Loucy (cell line): ENCODE results near the gene SVIP.

Experiments
- H2AFZ ChIP-seq: fragments of 200-600 bp; sonication (generic); 2 replicates; pipeline ENCODE4 v1.6.0; 2016; ENCODE audit warnings: antibody characterized with exemption, mild to moderate bottlenecking, low read length, moderate library complexity
- H3F3A ChIP-seq: fragments of 200-600 bp; 2 replicates; pipeline ENCODE4 v1.6.0; 2016; ENCODE audit warnings: antibody characterized with exemption, low read depth, mild to moderate bottlenecking
- H3K27me3 ChIP-seq: fragments of 200-600 bp; sonication (generic); 2 replicates; pipeline ENCODE4 v1.6.1; 2014; ENCODE audit warnings: low read length, mild to moderate bottlenecking; ENCODE audit not compliant: insufficient read depth, poor library complexity, severe bottlenecking
- H3K36me3 ChIP-seq: fragments of 200-600 bp; sonication (generic); 2 replicates; pipeline ENCODE4 v1.6.1; 2016; ENCODE audit warnings: low read length; ENCODE audit not compliant: insufficient read depth
- H3K4me1 ChIP-seq: fragments of 200-600 bp; sonication (generic); 2 replicates; pipeline ENCODE4 v1.5.1; 2014; ENCODE audit warnings: low read length, mild to moderate bottlenecking; ENCODE audit not compliant: insufficient read depth, poor library complexity, severe bottlenecking
- H3K4me2 ChIP-seq: fragments of 200-600 bp; sonication (generic); 2 replicates; pipeline ENCODE4 v1.6.0; 2014; ENCODE audit warnings: antibody characterized with exemption, low read length, low read depth, mild to moderate bottlenecking; ENCODE audit not compliant: poor library complexity, severe bottlenecking
- H3K4me3 ChIP-seq: fragments of 200-600 bp; sonication (generic); 2 replicates; pipeline ENCODE4 v1.5.1; 2014; ENCODE audit warnings: low read length, mild to moderate bottlenecking, mixed read lengths; ENCODE audit not compliant: poor library complexity, severe bottlenecking
- H3K79me2 ChIP-seq: fragments of 200-600 bp; sonication (generic); 2 replicates; pipeline ENCODE4 v1.6.1; 2014; ENCODE audit warnings: low read length; ENCODE audit not compliant: insufficient read depth
- H3K9ac ChIP-seq: fragments of 200-600 bp; sonication (generic); 2 replicates; pipeline ENCODE4 v1.6.0; 2014; ENCODE audit warnings: mild to moderate bottlenecking, low read depth, low read length, moderate library complexity; ENCODE audit not compliant: poor library complexity, severe bottlenecking
- H3K9me2 ChIP-seq: fragments of 200-600 bp; sonication (generic); replicated peaks from 2 replicates; pipeline ENCODE4 v1.6.1; 2016; ENCODE audit warnings: low read depth, low read length, mixed read lengths
- H3K9me3 ChIP-seq: fragments of 200-600 bp; sonication (generic); 2 replicates; pipeline ENCODE4 v1.6.1; 2014; ENCODE audit warnings: mild to moderate bottlenecking, antibody characterized with exemption, low read length, low read depth; ENCODE audit not compliant: insufficient read depth
- H4K20me1 ChIP-seq: fragments of 200-600 bp; sonication (generic); 2 replicates; pipeline ENCODE4 v1.6.0; 2014; ENCODE audit warnings: antibody characterized with exemption, low read length, mild to moderate bottlenecking; ENCODE audit not compliant: insufficient read depth, poor library complexity, severe bottlenecking
- EZH2phosphoT487 ChIP-seq: fragments of 200-600 bp; IDR thresholded peaks from 2 replicates; pipeline ENCODE4 v1.6.1; 2018; ENCODE audit warnings: antibody characterized with exemption, mild to moderate bottlenecking, moderate library complexity, borderline replicate concordance
- TF ChIP-seq, protein P1 (sequence below): fragments of 200-600 bp; sonication (generic); conservative IDR thresholded peaks from 2 replicates; pipeline ENCODE4 v1.5.1; 2014; ENCODE audit warnings: mild to moderate bottlenecking, antibody characterized with exemption, low read length

Gene SVIP

GRCh38 chr11:22795914-22796313, 33.7 kb downstream of the SVIP start:
- H3K9me2 ChIP-seq, result no peaks in the 10 kb centered on the region
- no peaks in the 10 kb centered on the region for H3K4me1 ChIP-seq
- H3K9me3 ChIP-seq, result no peaks in the 10 kb centered on the region
- no peak overlapping the region for H3K4me3 ChIP-seq
- no peaks in the 10 kb centered on the region for H4K20me1 ChIP-seq
- no peaks in the 10 kb centered on the region for H3K27me3 ChIP-seq
- no peak overlapping the region for H2AFZ ChIP-seq
- no peak overlapping the region for H3K9ac ChIP-seq
- no peak overlapping the region for H3K4me2 ChIP-seq
- no peaks in the 10 kb centered on the region for H3K79me2 ChIP-seq
- no peak for TF ChIP-seq EZH2phosphoT487
- TF ChIP-seq, protein P1, sequence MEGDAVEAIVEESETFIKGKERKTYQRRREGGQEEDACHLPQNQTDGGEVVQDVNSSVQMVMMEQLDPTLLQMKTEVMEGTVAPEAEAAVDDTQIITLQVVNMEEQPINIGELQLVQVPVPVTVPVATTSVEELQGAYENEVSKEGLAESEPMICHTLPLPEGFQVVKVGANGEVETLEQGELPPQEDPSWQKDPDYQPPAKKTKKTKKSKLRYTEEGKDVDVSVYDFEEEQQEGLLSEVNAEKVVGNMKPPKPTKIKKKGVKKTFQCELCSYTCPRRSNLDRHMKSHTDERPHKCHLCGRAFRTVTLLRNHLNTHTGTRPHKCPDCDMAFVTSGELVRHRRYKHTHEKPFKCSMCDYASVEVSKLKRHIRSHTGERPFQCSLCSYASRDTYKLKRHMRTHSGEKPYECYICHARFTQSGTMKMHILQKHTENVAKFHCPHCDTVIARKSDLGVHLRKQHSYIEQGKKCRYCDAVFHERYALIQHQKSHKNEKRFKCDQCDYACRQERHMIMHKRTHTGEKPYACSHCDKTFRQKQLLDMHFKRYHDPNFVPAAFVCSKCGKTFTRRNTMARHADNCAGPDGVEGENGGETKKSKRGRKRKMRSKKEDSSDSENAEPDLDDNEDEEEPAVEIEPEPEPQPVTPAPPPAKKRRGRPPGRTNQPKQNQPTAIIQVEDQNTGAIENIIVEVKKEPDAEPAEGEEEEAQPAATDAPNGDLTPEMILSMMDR, result no peak
- no peaks in the 10 kb centered on the region for H3K36me3 ChIP-seq
- H3F3A ChIP-seq, result no peaks in the 10 kb centered on the region

- H3K27me3 ChIP-seq, result no peaks in the 10 kb centered on the region
- no peak overlapping the region for H3K9ac ChIP-seq
- TF ChIP-seq, protein P1, result no peak
- TF ChIP-seq EZH2phosphoT487, result no peak
- H3K79me2 ChIP-seq, result no peaks in the 10 kb centered on the region
- 0 out of 2 replicates have a peak overlapping the region, but pooled peaks have one; percentile 68 for H2AFZ ChIP-seq
- no peaks in the 10 kb centered on the region for H3K9me2 ChIP-seq
- no peak overlapping the region for H3K4me3 ChIP-seq
- no peaks in the 10 kb centered on the region for H3K9me3 ChIP-seq
- no peaks in the 10 kb centered on the region for H3K36me3 ChIP-seq
- H4K20me1 ChIP-seq, result no peaks in the 10 kb centered on the region
- no peaks in the 10 kb centered on the region for H3K4me1 ChIP-seq
- H3K4me2 ChIP-seq, result no peak overlapping the region
- H3F3A ChIP-seq, result no peaks in the 10 kb centered on the region
Observed at GRCh38 chr11:22792497-22792896, 37.1 kb downstream of the SVIP start.

DNA sequence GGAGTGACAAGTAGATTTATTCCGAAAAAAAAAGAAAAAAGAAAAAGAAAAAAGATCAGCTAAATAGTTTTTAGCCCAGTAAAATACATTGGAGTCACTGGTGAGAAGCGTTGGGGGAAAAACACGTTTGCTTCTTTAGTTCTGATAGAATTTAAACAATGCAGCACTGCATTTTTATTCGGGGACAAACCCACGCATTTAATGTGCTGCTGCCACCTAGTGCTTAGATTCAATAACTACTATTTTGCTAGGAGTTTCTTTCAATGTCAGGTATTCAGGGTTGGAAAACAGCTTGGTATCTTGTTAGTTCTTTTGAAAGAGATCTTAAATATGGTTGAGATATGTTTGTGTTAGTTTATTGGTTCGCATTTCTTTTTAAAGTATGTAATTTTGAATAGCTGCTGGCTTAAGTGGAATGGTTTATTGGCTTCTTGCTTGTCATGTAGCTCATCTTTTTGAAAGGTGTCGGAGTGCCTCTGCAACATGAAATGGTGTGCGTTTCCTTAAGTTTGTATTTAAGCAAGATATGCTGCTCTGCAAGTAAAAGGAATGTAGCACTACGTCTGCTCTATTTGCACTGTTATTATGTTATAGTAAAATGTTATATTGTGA, 41.9 kb downstream of the SVIP start:
- H3K4me2 ChIP-seq, result no peak overlapping the region
- H3K27me3 ChIP-seq, result no peaks in the 10 kb centered on the region
- H3K36me3 ChIP-seq, result no peaks in the 10 kb centered on the region
- no peaks in the 10 kb centered on the region for H3F3A ChIP-seq
- no peak overlapping the region for H3K9ac ChIP-seq
- TF ChIP-seq, protein P1, result peak; percentile 82
- no peak for TF ChIP-seq EZH2phosphoT487
- peak overlapping the region; percentile 9; the same call in 1 of the 2 replicates for H2AFZ ChIP-seq
- H3K4me3 ChIP-seq, result no peak overlapping the region
- H3K4me1 ChIP-seq, result no peaks in the 10 kb centered on the region
- H3K9me2 ChIP-seq, result no peaks in the 10 kb centered on the region
- H3K9me3 ChIP-seq, result no peaks in the 10 kb centered on the region
- no peaks in the 10 kb centered on the region for H4K20me1 ChIP-seq
- H3K79me2 ChIP-seq, result no peaks in the 10 kb centered on the region
